HG03280 (cell line): ENCODE data around the gene N4BP2L2.

Experiments used
- ATAC-seq: cut with Tn5 transposase; IDR thresholded peaks from one replicate; pipeline ENCODE4 v1.9.1; 2021; ENCODE audit warnings: mild to moderate bottlenecking, moderate library complexity; ENCODE audit not compliant: unreplicated experiment

Gene N4BP2L2

DNA sequence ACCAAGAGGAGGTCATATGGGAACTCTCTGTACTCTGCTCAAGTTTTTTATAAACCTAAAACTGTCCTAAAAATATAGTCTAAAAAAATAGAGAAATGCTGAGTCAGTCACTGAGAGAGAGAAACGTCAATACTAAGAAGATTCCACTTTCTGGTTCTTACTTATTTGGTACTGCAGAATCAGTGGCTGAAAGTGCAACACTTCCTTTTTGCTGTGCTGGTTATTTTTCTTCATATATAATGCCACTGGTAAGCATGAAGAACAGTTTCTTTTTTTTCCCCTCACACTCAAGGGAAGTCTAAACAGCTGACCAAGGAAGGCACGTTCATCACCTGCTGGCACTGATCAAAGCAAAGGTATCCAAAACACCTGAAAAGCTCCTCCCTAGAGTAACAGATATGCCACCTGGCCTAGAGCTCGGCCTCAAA, 66.4 kb downstream of the N4BP2L2 start:
- peak; percentile 79 for ATAC-seq

DNA sequence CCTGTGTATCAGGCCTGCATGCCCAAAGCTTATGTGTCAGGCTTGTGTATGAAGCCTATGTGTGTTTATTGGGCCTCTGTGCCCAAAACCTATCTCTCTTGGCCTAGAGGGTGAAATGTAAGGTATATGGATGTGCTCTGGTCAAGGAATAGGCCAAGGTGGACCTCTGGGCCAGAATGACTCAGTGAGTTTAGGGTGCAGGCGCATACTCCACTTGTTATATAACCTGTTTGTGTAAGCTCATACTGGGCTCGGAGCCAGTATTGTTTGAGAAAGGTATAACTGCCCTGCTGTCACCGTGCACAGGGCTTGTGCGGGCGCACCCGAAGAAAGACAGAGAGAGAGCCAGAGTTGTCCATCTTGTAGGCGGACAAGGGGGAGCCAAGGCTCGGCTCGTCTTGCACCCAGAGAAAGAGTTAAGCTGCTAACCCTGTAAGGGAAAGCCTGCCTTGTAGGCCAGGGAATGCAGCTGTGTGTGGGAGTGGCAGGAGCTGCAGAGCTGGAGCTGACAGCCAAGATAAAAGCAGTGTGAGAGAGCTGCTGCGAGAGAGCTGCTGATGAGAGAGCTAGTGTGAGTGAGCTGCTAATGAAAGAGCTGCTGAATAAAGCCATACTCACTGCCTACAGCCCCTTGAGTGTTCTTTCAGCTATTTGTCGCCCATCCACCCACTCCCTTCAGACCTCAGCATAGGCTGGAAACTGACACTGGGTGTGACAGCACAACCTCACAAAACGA, 67.2 kb downstream of the N4BP2L2 start:
- ATAC-seq = no peak

DNA sequence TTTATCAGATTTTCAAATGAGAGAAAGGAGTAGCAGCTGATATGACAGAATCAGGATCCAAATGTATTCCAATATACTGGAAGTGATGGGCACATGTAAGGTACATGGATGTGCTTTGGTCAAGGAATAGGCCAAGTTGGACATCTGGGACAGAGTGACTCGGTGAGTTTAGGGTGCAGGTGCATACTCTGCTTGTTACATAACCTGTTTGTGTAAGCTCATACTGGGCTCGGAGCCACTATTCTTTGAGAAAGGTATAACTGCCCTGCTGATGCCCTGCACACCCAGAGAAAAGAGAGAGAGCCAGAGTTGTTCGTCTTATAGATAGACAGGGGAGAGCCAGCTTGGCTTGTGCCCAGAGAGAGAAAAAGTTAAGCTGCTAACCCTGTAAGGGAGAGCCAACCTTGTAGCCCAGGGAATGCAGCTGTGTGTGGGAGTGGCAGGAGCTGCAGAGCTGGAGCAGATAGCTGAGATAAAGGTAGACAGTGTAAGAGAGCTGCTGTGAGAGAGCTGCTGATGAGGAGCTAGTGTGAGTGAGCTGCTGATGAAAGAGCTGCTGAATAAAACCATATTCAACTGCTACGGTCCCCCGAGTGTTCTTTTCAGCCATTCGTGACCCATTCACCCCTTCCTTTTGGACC, 70.0 kb downstream of the N4BP2L2 start:
- ATAC-seq = no peak

DNA sequence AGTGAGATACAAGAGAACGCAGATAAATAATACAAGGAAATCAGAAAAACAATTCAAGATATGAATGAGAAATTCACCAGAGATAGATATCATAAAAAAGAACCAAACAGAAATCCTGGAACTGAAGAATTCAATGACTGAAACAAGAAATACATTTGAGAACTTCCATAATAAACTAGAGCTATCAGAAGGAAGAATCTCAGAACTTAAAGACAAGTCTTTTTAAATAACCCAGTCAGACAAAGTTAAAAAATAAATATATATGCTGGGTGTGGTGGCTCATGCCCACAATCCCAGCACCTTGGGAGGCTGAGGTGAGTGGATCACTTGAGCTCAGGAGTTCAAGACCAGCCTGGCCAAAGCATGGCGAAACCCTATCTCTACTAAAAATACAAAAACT, 82.0 kb downstream of the N4BP2L2 start:
- ATAC-seq = no peak

DNA sequence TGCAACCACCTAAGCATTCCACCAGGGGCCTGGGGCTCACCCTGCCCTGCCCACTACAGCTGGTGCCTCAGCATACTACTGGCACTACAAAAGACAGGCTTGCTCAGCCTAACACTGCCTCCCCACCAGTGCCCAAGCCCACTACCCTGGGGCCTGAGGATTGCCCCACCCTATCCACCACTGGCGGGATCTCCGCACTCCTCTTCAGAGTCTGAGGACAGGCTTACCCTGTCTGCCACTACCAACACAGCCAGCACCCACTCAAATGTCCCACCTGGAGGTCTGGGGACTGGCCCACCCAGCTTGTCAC, 83.0 kb downstream of the N4BP2L2 start:
- no peak for ATAC-seq

DNA sequence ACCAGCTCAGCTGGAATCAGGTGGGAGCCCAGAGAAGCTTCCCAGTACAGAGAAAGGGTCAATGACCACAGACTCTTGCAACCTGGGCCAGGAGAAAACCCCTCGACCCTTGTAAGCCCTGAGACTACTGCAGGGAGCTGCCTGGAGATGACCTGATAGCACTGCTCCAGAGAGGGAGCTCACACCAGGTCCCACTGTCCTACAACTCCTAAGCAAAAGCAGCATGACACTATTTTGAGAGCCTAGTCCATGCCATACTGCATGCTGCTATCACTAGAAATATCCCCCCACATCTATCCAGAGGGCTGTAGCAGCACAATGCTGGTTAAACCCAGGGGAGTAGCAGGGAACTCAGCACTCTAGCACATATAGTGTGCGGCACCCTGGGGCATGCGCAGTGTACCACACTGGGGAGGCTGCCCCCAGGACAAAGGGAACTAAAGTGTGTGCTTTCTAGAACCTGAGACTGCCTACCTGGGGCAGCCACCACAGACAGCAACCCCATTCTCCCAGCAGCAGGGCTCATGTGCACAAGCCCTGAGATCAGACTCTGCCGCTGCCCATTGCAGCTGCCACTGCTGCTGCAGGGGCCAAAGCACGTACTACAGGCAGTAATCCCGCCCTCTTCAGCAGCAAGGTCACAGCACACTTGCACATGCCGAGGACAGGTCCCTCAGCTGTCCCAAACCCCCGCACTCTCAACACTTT, 83.6 kb downstream of the N4BP2L2 start:
- no peak for ATAC-seq

DNA sequence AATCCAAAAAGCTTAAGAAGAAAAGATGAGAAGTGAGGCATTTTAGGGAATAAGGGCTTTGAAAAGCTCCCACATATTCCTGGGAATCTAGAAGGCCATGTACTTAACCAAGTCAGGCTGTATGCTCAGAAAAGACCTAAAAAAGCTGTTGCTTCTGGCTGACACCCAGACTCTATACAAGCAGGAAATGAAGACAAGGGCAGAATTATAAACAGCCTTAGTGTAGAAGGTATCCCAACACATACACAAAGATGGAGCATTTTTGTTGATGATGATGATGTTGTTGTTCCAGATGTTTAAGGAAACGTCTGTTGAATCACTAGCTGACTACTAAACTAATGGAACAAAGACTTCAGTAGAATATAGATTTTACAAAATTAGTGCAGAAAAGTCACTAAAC, 84.6 kb downstream of the N4BP2L2 start:
- ATAC-seq = no peak

DNA sequence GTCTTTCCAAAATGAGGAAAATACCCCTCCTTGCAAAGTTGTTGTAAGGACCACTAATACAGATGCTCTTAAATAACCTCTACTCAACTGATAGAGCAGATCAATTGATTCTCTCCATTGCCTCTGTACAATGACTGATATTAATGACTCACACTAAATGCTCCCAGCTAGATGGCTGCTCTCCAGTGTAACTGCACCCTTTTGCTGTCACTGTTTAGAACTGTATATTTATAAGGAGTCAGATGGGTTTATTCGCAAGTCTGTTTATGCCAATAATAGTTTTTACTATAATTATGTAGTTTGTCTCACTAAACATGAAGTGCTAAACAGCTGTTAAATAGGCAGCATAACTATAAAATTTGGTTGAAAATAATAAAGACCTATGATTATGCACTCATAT, 89.6 kb downstream of the N4BP2L2 start:
- ATAC-seq = no peak

DNA sequence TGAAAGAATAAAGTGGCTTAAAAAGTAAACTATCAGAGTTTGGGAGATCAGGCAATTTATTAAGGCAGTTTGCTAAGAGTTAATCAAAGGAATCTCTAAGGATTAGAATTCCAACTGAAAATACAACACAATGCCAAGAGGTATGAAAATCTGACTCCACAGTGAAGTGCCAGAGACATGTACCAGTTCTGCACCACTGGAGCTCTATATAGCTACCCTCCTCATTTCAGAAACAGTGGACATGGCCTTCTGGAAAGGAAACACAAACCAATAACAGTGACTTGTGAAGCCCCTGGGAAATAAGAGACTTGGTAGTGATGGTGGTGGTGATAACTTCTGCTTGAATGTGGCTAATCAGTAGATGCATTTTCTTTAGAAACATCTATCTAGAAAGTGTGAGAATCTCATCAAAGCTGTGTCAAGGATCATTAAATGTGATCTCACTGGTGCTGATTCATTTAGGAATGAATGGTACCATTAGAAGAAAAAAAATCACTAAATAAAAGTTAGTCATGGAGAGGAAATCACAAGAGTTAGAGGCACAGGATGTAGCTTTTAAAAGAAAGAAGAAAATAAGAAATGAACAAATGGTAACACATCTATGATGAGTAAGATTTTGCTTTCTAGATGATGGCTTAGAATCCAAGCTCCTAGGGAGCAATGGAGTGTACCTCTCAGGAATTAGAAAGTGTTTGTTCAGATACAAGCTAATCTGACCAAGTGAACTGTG, 90.5 kb downstream of the N4BP2L2 start:
- no peak for ATAC-seq

DNA sequence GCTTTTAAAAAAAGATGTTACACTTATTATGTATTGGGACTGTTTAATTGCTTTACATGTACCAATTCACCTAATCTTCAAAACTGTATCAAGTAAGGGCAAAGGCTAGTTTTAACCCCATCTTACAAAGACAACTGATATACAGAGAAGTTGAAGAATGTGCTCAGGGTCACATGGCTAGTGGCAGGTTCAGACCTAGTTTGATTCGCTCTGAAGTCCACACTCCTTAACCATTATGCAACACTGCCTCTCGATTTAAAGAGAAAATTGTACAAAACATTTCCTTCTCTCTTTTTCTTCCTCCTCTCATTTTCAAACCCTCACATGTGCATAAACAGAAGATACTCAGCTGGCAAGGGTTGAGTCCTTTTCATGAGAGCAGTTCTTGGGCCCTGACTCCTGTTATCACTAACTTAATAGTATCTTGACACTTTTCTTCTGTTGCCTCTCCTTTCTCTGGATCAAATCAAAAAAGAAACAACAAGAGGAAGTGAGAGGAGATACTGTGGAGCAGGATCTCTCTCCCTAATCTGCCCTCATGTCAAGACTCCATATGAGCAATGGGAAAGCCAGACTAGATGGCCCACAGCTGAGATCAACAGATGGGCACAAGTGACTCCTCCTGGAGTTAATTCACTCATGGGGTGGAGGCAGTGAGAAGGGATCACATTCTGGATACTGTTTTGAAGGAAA, 91.7 kb downstream of the N4BP2L2 start:
- no peak for ATAC-seq

DNA sequence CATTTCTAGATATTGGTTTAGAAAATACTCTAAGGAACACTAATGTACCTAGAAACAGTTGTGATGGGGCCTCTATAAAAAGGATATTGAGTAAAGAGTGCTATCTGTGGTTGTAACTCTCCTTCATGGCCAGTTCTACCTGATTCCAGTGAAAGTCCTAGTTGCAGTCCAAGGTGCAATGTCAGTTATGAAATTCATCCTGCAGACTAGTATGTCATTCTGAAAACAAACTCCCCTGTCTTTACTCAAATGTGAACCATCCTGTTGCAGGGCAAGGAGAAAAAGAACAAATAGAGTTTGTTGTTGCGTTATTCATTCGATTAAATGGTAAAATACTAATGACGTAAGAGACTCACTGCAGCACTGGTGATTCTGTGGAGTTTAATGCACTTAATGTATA, 92.4 kb downstream of the N4BP2L2 start:
- ATAC-seq = no peak

DNA sequence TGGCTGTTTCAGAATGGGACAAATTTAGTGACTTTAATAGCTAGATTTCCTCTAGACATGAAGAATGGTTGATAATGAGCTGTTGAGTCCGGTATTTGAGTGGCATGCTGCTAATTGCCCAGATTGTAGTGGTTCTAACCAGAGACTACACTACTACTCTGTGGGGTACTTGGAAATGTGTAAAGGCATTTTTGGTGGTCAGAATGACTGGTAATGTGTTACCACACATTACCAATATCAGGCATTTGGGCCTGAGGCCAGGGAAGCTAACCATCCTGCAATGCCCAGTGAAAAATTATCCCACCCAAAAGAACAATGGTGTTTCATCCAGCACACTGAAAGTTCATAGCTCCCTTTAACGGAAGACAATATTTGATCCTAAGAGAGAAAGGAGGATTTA, 93.1 kb downstream of the N4BP2L2 start:
- ATAC-seq = no peak

DNA sequence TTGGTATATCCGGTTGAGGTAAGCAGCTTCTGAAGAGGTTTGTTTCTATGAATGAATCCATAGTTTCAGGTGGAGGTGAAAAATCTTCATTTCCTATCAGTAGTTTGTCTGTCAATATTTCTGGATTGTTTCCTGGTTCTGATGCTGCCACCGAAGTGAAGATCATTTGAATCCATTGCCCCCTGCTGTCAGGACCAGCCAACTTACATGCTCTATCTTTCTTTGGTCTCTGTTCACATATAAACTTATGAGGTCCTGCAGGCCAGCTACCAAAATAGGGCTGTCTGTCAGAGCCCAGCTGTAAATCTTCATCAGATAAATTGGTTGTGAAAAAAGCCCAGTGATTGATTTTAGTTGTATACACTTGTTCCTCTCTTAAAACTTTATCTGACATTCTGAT, 95.5 kb downstream of the N4BP2L2 start:
- peak; percentile 69 for ATAC-seq

DNA sequence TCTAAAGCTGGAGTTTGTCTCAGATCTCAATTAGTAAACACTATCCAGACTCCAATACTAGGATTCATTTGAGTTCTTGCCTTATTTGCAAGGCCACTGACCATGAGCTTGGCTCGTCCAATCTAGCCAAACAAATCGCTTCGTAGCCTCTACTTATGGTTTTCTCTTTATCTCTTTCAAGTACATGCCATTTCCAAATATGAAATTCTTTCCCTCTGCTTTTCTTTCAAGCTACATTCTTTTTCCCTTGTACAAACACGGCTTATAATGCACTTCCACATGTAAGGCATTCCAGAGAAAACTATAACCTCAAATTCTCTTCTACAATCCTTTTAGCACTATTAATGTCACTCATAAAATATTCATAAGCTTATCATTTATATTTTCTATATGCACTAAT, 99.7 kb downstream of the N4BP2L2 start:
- no peak for ATAC-seq

DNA sequence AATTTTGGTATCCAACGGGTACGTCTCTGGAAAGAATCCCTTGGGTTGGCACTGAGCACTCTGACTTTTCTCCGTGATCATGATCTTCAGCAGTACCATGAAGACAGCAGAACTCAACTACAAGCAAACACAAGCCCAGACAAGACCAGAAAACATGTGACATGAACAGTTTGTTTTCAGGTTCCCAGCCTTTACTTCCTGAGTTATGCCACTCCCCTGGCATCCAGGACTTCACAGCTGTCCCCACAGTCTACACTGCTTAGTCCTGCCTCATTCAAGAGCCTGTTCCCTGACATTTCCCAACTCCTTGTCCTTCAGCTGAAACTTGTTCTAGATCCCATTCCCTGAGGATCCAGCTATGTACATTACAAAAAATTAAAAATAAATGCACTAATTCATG, 105.7 kb downstream of the N4BP2L2 start:
- ATAC-seq = no peak

DNA sequence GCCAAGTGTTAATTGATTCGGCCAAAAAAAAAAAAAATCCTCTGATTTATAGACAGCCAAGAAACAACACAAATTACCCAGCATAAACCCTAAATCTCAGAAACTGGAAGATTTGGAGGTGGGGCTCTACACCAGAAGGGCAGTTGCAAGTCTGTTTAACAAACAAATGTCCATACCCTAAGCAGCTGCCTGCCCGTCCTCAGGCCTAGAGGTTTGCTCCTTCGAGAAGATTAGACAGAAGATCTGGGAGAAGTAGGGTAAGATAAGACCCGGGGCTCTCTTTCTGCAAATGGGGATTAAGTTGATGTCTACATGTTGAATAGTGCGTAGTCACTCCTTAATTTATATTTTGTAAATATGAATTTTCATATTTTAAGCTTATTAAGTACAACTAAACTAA, 107.2 kb downstream of the N4BP2L2 start:
- no peak for ATAC-seq

DNA sequence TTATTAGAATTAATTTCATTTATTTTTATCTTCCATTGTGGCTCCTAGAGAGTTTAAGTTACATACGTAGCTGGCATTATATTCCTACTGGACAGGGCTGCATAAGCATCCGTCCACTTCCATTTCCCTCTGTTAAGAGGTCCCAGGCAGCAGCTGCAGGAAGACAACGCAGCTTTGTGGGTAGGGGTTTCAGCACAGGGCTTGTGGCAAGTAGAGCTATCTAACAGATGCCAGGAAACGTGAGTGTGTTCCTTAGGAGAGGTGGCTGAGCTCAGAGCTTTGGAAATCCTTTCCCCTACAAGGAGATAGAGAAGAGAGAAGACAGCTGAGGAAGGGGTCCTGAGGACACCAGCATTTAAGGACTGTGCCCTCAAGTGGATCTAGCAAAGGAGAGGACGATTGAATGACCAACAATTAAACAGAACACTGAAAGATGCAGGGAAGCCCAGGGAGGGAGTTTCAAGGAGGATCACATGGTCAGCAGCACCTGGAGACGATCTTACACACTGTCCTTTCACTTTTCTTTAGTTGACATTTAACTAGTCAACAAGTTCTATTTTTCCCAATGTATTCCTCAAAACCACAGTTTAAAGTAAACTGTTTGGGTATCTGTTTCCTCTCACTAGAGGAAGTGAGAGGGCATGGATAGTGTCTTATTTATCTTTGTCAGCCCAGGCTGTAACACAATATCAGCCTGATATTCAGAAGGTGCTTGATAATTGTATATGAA, 108.4 kb downstream of the N4BP2L2 start:
- ATAC-seq = no peak

DNA sequence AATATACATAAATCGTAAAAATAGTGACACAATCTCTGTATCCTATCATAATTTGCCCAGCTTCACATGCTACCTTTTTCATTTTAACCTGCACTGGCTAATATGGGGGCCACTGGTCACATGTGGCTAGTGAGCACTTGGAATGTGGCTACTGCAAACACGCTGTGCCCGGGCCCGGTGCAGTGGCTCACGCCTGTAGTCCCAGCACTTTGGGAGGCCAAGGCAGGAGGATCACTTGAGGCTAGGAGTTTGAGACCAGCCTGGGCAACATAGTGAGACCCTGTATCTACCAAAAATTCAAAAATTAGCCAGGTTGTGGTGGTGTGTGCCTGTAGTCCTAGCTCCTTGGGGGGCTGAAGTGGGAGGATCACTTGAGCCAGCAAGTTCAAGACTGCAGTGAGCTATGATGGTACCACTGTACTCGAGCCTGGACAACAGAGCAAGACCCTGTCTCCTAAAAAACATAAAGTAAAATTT, 109.1 kb downstream of the N4BP2L2 start:
- no peak for ATAC-seq

DNA sequence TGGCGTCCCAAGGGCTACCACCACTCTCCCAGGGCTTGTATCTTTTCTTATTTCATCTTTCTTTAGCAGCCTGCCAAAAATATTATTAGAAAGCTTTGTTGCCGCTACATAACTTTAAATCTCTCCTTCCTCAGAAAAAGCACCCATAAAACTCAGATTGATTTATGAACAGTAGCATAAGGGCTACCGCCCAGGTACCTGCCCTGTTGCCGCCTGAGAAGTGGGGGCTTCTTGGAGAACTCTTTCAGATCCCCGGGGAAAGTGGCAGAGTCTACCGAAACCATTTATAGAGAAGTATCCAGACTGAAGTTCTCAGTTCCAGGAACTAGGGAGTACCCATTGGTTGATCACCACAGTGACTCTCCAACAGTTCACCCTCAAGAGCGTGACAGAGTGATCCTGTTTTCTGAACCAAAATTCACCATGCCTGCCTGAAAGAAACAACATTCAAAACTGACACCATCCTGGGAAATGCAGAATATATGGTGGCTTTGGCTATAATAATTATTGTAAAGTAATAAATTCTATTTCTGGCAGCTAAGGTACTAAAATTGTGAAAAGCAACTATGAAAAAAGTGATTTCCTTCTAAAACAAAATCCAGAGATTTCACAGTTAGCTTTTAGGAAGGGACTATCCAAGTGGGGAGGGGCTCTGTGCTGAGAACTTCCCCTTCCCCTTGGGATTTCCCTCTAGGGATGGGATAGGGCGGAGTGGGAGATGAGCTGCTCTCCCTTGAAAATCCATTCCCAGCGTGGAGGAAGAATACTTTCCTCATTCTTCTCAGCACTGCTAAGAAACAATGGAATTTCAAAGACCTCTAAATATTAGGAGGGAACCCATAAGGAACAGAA, 109.8 kb downstream of the N4BP2L2 start:
- no peak for ATAC-seq
